Tibial artery (tissue), 4 donors: ENCODE data around the gene PARP12.

Experiments used
- DNase-seq, 2 donors: peaks; one replicate each; pipeline ENCODE4 v3.0.0-alpha.2; 2019
- H3K27ac ChIP-seq, 2 donors: fragments of 200-600 bp; sonication (generic) in 1 of 2; 1 replicate in 1 of 2; 2 replicates in 1 of 2; pipeline ENCODE4 v1.5.1; 2018 to 2019; ENCODE audit warnings: mild to moderate bottlenecking in 1 of 2
- H3K27me3 ChIP-seq, 2 donors: fragments of 200-600 bp; sonication (generic) in 1 of 2; one replicate each; pipeline versions ENCODE4 v1.5.1 to v1.6.0; 2016 to 2019
- H3K36me3 ChIP-seq, 3 donors: fragments of 200-600 bp; sonication (generic) in 2 of 3; one replicate each; pipeline ENCODE4 v1.5.1; 2016 to 2019; ENCODE audit warnings: mild to moderate bottlenecking in 2 of 3
- H3K4me1 ChIP-seq, 4 donors: fragments of 200-600 bp; sonication (generic) in 2 of 4; 1 replicate in 3 of 4; 2 replicates in 1 of 4; pipeline ENCODE4 v1.5.1; 2016 to 2019
- H3K4me3 ChIP-seq, 2 donors: fragments of 200-600 bp; sonication (generic) in 1 of 2; 1 replicate in 1 of 2; 2 replicates in 1 of 2; pipeline ENCODE4 v1.5.1; 2018 to 2019; ENCODE audit warnings: mild to moderate bottlenecking in 2 of 2
- H3K9me3 ChIP-seq, 3 donors: fragments of 200-600 bp; sonication (generic) in 1 of 3; one replicate each; pipeline ENCODE4 v1.5.1; 2016 to 2019
- intact Hi-C: fragments of 100-400 bp; cut with DNase I; formaldehyde crosslinking; loops from one replicate; pipeline ENCODE4 v1.15.0; 2023; ENCODE audit warnings: low total_unique reads
- TF ChIP-seq, protein P1 (sequence below), 2 experiments: fragments of 200-600 bp in 1 of 2; fragments of 450-650 bp in 1 of 2; IDR thresholded peaks; one replicate each; pipeline ENCODE4 v1.5.1; 2017 to 2019; ENCODE audit warnings: antibody characterized with exemption in 2 of 2, mild to moderate bottlenecking in 1 of 2, moderate library complexity in 1 of 2

Gene PARP12

DNA sequence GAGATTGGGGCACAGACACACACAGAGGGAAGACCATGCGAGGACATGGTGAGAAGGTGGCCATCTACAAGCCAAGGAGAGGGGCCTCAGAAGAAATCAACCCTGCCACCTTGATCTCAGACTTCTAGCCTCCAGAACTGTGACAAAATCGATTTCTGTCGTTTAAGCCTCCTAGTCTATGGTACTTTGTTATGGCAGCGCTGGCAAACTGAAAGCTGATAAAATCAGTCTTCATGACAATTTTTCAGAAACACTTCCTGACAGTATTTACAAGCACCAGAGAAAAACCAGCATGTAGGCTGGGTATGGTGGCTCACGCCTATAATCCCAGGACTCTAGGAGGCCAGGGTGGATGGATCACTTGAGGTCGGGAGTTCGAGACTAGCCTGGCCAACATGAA is 4.2 kb downstream of the PARP12 start:
- no peak overlapping the region for H3K27ac ChIP-seq
- TF ChIP-seq, protein P1, sequence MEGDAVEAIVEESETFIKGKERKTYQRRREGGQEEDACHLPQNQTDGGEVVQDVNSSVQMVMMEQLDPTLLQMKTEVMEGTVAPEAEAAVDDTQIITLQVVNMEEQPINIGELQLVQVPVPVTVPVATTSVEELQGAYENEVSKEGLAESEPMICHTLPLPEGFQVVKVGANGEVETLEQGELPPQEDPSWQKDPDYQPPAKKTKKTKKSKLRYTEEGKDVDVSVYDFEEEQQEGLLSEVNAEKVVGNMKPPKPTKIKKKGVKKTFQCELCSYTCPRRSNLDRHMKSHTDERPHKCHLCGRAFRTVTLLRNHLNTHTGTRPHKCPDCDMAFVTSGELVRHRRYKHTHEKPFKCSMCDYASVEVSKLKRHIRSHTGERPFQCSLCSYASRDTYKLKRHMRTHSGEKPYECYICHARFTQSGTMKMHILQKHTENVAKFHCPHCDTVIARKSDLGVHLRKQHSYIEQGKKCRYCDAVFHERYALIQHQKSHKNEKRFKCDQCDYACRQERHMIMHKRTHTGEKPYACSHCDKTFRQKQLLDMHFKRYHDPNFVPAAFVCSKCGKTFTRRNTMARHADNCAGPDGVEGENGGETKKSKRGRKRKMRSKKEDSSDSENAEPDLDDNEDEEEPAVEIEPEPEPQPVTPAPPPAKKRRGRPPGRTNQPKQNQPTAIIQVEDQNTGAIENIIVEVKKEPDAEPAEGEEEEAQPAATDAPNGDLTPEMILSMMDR (IDR thresholded peaks at IDR 0.05), result no peak
- no peaks in the 10 kb centered on the region for H3K9me3 ChIP-seq
- H3K27me3 ChIP-seq, result no peaks in the 10 kb centered on the region
- DNase-seq, result no peak
- H3K36me3 ChIP-seq, result peaks cover 6 to 17% (median 7%) of the 10 kb centered on the region in 3 donors
- intact Hi-C loops, result no loop called here
- H3K4me3 ChIP-seq, result no peak overlapping the region
- H3K4me1 ChIP-seq, result peaks cover 0 to 45% (median 22%) of the 10 kb centered on the region in 4 donors

DNA sequence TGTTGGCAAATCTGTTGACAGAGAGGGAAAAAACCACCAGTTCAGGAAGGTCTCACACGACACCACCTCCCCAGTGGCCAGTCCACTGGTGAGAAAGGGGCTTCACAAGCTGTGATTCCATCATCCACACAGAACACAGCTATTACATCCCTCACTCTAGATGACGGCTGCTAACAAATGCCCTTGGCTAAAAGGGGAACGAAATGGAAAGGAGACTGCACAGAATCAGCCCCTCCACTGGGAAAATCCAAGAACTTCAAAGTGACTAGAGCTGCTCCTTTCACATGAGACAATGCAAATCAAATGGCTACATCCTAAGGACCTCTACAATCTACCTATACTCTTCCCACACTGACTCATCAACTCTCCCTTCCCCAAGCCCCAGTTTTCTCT is 5.6 kb downstream of the PARP12 start:
- Histone ChIP-seq H3K27ac (no peak overlapping the region), H3K4me1 (peaks cover 0 to 43% (median 20%) of the 10 kb centered on the region in 4 donors), H3K4me3 (no peak overlapping the region), H3K27me3 (no peaks in the 10 kb centered on the region), H3K36me3 (peaks cover 9 to 17% (median 9%) of the 10 kb centered on the region in 3 donors), H3K9me3 (no peaks in the 10 kb centered on the region)
- TF ChIP-seq, protein P1 (IDR thresholded peaks at IDR 0.05), result no peak
- DNase-seq, result no peak
- intact Hi-C loops, result no loop called here

DNA sequence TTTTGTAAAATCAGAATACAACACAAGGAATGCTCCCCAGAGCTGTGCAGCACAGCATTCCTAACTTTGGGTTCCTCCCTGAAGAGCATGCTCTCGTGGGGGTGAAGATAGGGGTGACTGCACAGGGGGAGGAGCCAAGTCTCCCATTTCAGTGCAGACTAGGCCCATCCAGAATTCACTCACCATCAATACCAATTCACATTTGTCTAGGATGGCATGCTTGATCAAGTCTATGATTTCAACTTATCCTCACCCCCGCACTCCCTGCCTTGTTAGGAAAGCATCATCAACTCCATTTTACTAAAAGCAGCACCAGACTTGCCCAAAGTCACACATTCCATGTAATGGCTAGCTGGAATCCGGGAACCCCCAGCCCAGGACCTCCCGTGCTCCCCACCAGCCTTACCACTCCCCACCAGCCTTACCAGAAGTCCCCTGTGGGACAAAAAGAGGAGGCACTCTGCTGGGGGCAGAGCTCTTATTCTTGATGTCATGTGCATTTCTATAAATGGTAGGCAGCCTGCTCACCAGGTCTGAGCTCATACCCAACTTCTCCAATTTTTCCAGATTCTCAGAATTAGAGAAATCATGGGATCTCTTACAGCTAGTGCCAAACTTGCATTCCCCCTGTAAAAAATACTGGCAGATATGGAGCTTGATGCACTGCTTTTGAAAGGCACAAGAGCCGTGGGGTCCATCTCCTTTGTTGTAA is 6.2 kb downstream of the PARP12 start:
- DNase-seq, result no peak
- Histone ChIP-seq H3K36me3 (peaks cover 9 to 20% (median 9%) of the 10 kb centered on the region in 3 donors), H3K9me3 (no peaks in the 10 kb centered on the region), H3K27me3 (no peaks in the 10 kb centered on the region), H3K4me1 (peaks cover 0 to 37% (median 15%) of the 10 kb centered on the region in 4 donors), H3K27ac (no peak overlapping the region), H3K4me3 (no peak overlapping the region)
- intact Hi-C loops, result no loop called here
- TF ChIP-seq, protein P1 (IDR thresholded peaks at IDR 0.05), result no peak

DNA sequence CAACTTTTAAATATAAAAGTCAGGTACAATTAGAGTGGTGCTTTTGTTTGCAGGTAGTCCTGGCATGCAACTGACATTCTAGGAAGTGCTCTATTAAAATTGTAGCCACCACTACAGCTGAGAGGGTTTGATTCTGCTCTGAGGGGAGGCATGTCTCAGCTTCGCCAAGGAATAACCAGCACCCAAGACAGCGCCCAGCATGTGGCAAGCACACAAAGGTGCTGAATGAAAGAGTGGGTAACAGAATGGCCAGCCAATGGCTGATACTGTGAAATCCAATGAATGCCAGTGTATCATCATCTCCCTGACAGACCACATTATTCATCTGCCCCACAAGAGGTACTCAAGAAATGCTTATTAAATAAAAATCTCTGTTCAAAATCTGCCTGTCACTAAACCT is 6.9 kb downstream of the PARP12 start:
- peaks cover 0 to 30% (median 11%) of the 10 kb centered on the region in 4 donors for H3K4me1 ChIP-seq
- no peak for DNase-seq
- H3K27me3 ChIP-seq, result no peaks in the 10 kb centered on the region
- H3K36me3 ChIP-seq, result peaks cover 9 to 20% (median 9%) of the 10 kb centered on the region in 3 donors
- no peak overlapping the region for H3K27ac ChIP-seq
- TF ChIP-seq, protein P1 (IDR thresholded peaks at IDR 0.05), result no peak
- H3K9me3 ChIP-seq, result no peaks in the 10 kb centered on the region
- no peak overlapping the region for H3K4me3 ChIP-seq
- intact Hi-C loops, result no loop called here

DNA sequence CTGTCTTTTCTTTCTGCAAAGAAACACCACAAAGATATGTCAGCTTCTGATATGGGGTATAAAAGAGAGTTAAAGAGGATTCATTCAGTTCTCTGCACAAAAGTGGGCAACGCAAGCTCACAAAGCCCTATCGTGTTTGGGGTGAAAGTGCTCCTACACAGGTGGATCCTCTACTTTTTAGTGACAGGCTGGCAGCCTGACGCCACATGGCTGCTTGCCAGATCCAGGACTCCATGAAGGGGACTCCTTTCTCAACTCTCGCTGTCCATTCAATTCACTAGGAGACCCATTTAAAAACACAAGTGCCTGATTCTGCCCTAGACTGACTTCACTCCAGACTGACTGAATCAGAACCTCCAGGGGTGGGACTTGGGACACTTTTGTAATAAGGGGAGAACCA is 8.0 kb downstream of the PARP12 start:
- no peak for DNase-seq
- no peaks in the 10 kb centered on the region for H3K27me3 ChIP-seq
- peaks cover 0 to 24% (median 7%) of the 10 kb centered on the region in 4 donors for H3K4me1 ChIP-seq
- TF ChIP-seq, protein P1 (IDR thresholded peaks at IDR 0.05), result no peak
- H3K27ac ChIP-seq, result no peak overlapping the region
- peaks cover 9 to 20% (median 9%) of the 10 kb centered on the region in 3 donors for H3K36me3 ChIP-seq
- no peaks in the 10 kb centered on the region for H3K9me3 ChIP-seq
- intact Hi-C loops, result no loop called here
- H3K4me3 ChIP-seq, result no peak overlapping the region
